Measurements from ENCODE around the gene EIF3L. TPM values are rescaled to one million over a fixed set of nuclear protein-coding genes. Genes with fewer than 3 reads are reported as not detected.
"Not testable (repeated sequence)": the region's sequence is repeated elsewhere in the genome, so short reads cannot be mapped to it uniquely, and the experiment has no call there.

Gene EIF3L
- 204 and 252 TPM in 2 replicates for total RNA-seq (2014; rRNA removed; shearing (Covaris generic))

GRCh38 chr22:37849089-37849751 is at the start of gene EIF3L:
Gene EIF3L (plus strand): TSS chr22:37849419. CDS start chr22:37849450, 31 bp downstream.
- peak; percentile 81 to 88 for DNase-seq (ENCODE audit: low read depth in 1 of 2, low spot score in 2 of 2)

GRCh38 chr22:37799979-37800378 is 49.2 kb upstream of the EIF3L start:
- H3K9me3 ChIP-seq (replicated peaks); H3K36me3 ChIP-seq; H3K4me3 ChIP-seq; H3K27ac ChIP-seq; H3K27me3 ChIP-seq (replicated peaks); DNase-seq (ENCODE audit: low read depth in 1 of 2, low spot score in 2 of 2): not testable (repeated sequence)
- peaks cover 17% of the 10 kb centered on the region for H3K4me1 ChIP-seq (replicated peaks)

More at GRCh38 chr22:37849089-37849751, at the start of gene EIF3L:
- Histone ChIP-seq H3K4me1 (replicated peaks) (peaks cover 15% of the 10 kb centered on the region), H3K27ac (peak within 1 kb of the TSS; percentile 67), H3K36me3 (peaks cover 50% of the 10 kb centered on the region), H3K4me3 (peak within 1 kb of the TSS; percentile 90), H3K9me3 (replicated peaks) (0 out of 2 replicates have a peak, but pooled peaks cover 8% of the 10 kb centered on the region), H3K27me3 (replicated peaks) (no peaks in the 10 kb centered on the region)

- Histone ChIP-seq H3K4me3 (peak overlapping the region; percentile 39), H3K36me3 (no peaks in the 10 kb centered on the region), H3K27ac (no peak overlapping the region), H3K4me1 (replicated peaks) (peaks cover 35% of the 10 kb centered on the region), H3K27me3 (replicated peaks) (peaks cover 5% of the 10 kb centered on the region; the same call in 1 of the 2 replicates), H3K9me3 (replicated peaks) (no peaks in the 10 kb centered on the region)
- DNase-seq (ENCODE audit: low read depth in 1 of 2, low spot score in 2 of 2) = no peak
These were observed 47.3 kb upstream of the EIF3L start for GRCh38 chr22:37801946-37802309.

GRCh38 chr22:37802310-37803194 is 46.7 kb upstream of the EIF3L start:
- Histone ChIP-seq H3K4me1 (replicated peaks) (peaks cover 39% of the 10 kb centered on the region), H3K4me3 (peak overlapping the region; percentile 39), H3K27me3 (replicated peaks) (peaks cover 5% of the 10 kb centered on the region; the same call in 1 of the 2 replicates), H3K9me3 (replicated peaks) (no peaks in the 10 kb centered on the region), H3K27ac (no peak overlapping the region), H3K36me3 (no peaks in the 10 kb centered on the region)
- no peak for DNase-seq (ENCODE audit: low read depth in 1 of 2, low spot score in 2 of 2)

GRCh38 chr22:37803195-37803638 is 46.0 kb upstream of the EIF3L start:
- H3K36me3 ChIP-seq = no peaks in the 10 kb centered on the region
- peaks cover 5% of the 10 kb centered on the region; the same call in 1 of the 2 replicates for H3K27me3 ChIP-seq (replicated peaks)
- H3K9me3 ChIP-seq (replicated peaks) = no peaks in the 10 kb centered on the region
- no peak for DNase-seq (ENCODE audit: low read depth in 1 of 2, low spot score in 2 of 2)
- H3K4me1 ChIP-seq (replicated peaks) = peaks cover 39% of the 10 kb centered on the region
- no peak overlapping the region for H3K27ac ChIP-seq
- no peak overlapping the region for H3K4me3 ChIP-seq

GRCh38 chr22:37803639-37804351 is 45.4 kb upstream of the EIF3L start:
- DNase-seq (ENCODE audit: low read depth in 1 of 2, low spot score in 2 of 2) = no peak
- H3K27ac ChIP-seq = no peak overlapping the region
- H3K36me3 ChIP-seq = no peaks in the 10 kb centered on the region
- H3K27me3 ChIP-seq (replicated peaks) = peaks cover 5% of the 10 kb centered on the region; the same call in 1 of the 2 replicates
- H3K4me3 ChIP-seq = no peak overlapping the region
- H3K4me1 ChIP-seq (replicated peaks) = peaks cover 44% of the 10 kb centered on the region
- no peaks in the 10 kb centered on the region for H3K9me3 ChIP-seq (replicated peaks)

DNA sequence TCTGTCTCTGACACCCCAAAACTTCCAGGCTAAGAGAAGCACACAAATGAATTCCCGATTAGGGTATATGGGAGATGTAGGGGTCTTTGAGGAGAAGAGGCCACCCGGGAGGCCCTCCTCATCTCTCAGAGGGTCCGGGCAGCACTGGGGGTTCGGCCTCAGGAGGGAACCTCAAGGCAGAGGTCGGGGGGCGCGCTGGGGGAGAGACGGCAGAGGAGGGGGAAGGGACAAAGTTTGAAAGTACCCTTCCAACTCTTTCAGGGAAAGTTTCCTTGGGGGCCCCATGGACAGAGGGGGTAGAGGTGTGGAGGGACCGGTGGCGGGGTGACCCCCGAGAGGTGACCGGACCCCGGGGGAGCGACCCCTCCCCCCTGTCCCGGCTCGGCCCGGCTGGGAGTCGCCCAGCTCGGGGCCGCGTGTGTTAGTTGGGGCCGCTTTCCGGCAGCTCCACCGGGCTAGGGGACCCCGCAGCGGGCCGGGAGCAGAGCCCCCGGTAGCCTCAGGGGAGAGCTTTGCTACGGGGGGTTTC is 44.8 kb upstream of the EIF3L start:
- DNase-seq (ENCODE audit: low read depth in 1 of 2, low spot score in 2 of 2) = no peak
- Histone ChIP-seq H3K27ac (peak overlapping the region; percentile 64), H3K27me3 (replicated peaks) (peaks cover 5% of the 10 kb centered on the region; the same call in 1 of the 2 replicates), H3K36me3 (no peaks in the 10 kb centered on the region), H3K4me1 (replicated peaks) (peaks cover 46% of the 10 kb centered on the region), H3K9me3 (replicated peaks) (no peaks in the 10 kb centered on the region), H3K4me3 (peak overlapping the region; percentile 56)

DNA sequence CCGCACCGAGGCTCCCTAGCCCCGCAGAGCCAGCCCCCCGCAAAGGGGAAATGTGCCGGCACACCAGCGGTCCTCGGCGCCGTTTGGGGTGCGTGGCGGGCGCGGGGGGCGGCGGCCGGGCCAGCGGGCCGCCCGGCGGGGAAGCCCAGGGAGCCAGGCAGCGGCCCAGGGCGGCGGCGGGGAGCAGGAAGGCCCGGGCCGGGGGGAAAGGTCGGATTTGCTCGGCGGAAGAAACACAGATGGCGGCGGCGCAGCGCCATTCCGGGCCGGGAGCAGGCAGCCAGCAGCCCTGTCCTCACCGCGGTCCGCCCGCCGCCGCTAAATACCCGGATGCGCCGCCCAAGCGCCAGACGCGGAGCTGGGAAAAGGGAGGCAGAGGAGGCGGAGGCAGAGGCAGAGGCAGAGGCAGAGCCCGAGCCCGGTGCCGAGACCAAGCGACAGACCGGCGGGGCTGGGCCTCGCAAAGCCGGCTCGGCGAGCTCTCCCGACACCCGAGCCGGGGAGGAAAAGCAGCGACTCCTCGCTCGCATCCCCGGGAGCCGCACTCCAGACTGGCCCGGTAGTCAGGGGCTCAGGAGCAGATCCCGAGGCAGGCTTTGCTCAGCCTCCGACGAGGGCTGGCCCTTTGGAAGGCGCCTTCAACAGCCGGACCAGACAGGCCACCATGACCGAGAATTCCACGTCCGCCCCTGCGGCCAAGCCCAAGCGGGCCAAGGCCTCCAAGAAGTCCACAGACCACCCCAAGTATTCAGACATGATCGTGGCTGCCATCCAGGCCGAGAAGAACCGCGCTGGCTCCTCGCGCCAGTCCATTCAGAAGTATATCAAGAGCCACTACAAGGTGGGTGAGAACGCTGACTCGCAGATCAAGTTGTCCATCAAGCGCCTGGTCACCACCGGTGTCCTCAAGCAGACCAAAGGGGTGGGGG is 44.1 kb upstream of the EIF3L start:
- H3K27ac ChIP-seq = peak overlapping the region; percentile 64
- H3K4me1 ChIP-seq (replicated peaks) = peaks cover 46% of the 10 kb centered on the region
- peak; percentile 79 to 87 for DNase-seq (ENCODE audit: low read depth in 1 of 2, low spot score in 2 of 2)
- no peaks in the 10 kb centered on the region for H3K36me3 ChIP-seq
- peak overlapping the region; percentile 56 for H3K4me3 ChIP-seq
- H3K27me3 ChIP-seq (replicated peaks) = peaks cover 5% of the 10 kb centered on the region; the same call in 1 of the 2 replicates
- no peaks in the 10 kb centered on the region for H3K9me3 ChIP-seq (replicated peaks)

DNA sequence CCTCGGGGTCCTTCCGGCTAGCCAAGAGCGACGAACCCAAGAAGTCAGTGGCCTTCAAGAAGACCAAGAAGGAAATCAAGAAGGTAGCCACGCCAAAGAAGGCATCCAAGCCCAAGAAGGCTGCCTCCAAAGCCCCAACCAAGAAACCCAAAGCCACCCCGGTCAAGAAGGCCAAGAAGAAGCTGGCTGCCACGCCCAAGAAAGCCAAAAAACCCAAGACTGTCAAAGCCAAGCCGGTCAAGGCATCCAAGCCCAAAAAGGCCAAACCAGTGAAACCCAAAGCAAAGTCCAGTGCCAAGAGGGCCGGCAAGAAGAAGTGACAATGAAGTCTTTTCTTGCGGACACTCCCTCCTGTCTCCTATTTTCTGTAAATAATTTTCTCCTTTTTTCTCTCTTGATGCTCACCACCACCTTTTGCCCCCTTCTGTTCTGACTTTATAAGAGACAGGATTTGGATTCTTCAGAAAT is 43.4 kb upstream of the EIF3L start:
- Histone ChIP-seq H3K9me3 (replicated peaks) (no peaks in the 10 kb centered on the region), H3K27ac (no peak overlapping the region), H3K4me3 (peak overlapping the region; percentile 56), H3K4me1 (replicated peaks) (peaks cover 46% of the 10 kb centered on the region), H3K27me3 (replicated peaks) (peaks cover 5% of the 10 kb centered on the region; the same call in 1 of the 2 replicates), H3K36me3 (no peaks in the 10 kb centered on the region)
- no peak for DNase-seq (ENCODE audit: low read depth in 1 of 2, low spot score in 2 of 2)

GRCh38 chr22:37806409-37807333 is 42.5 kb upstream of the EIF3L start:
- no peak overlapping the region for H3K27ac ChIP-seq
- no peak for DNase-seq (ENCODE audit: low read depth in 1 of 2, low spot score in 2 of 2)

DNA sequence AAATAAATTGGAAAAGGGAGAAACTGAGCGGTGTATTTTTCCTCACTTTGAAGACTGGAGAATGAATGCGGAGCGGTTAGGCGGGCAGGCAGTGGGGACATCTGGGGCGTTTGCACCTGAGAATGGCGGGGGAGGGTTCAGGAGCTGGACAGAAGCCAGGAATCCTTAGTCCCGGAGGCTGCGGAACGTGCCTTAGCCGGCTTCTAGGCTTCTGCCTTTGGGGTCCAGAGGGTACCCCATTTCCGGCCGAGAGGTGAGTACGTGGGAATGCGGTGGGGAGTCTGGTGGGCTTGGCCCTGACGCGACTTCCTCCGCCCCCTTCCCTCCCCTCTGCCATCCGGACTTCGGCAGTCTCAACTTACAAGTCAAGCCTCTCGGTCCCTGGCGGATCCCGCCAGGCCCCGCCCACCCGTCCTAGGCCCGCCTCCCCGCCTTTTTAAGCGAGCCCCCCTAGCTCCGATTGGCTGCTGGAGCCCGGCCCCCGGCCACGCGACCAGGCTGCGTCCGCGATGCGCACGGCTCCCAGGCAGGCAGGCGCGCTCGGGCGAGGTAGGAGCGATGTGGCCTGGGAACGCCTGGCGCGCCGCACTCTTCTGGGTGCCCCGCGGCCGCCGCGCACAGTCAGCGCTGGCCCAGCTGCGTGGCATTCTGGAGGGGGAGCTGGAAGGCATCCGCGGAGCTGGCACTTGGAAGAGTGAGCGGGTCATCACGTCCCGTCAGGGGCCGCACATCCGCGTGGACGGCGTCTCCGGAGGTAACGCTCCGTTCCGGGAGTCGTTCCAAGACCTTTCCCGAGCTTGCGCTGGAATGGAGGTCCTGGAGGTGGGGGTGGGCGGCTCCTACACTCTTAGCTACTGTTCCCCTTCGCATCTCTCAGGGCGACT is 41.6 kb upstream of the EIF3L start, which contains the start of gene GCAT:
Gene GCAT, plus strand, starts transcription at position 525 of the 884 bp plus-strand sequence. Its CDS starts 34 bp downstream, at position 559.
- Histone ChIP-seq H3K27me3 (replicated peaks) (no peaks in the 10 kb centered on the region), H3K4me3 (peak within 1 kb of the TSS; percentile 56), H3K36me3 (peaks cover 2% of the 10 kb centered on the region), H3K27ac (no peak within 1 kb of the TSS), H3K9me3 (replicated peaks) (no peaks in the 10 kb centered on the region), H3K4me1 (replicated peaks) (peaks cover 39% of the 10 kb centered on the region)
- DNase-seq (ENCODE audit: low read depth in 1 of 2, low spot score in 2 of 2) = peak; percentile 90 to 96

More at GRCh38 chr22:37806409-37807333, 42.5 kb upstream of the EIF3L start:
- H3K9me3 ChIP-seq (replicated peaks) = no peaks in the 10 kb centered on the region
- H3K36me3 ChIP-seq = no peaks in the 10 kb centered on the region
- peaks cover 5% of the 10 kb centered on the region; the same call in 1 of the 2 replicates for H3K27me3 ChIP-seq (replicated peaks)
- H3K4me3 ChIP-seq = peak overlapping the region; percentile 56
- peaks cover 46% of the 10 kb centered on the region for H3K4me1 ChIP-seq (replicated peaks)
